ENCODE results near the gene ZNF74.

The ZNF74 gene

GRCh38 chr22:20422271-20423007 lies 28.5 kb downstream of the ZNF74 start:
- no peak for DNase-seq

GRCh38 chr22:20423008-20423905 lies 29.3 kb downstream of the ZNF74 start:
- no peak for DNase-seq

- no peak for DNase-seq
Measured at GRCh38 chr22:20423906-20424551, 30.1 kb downstream of the ZNF74 start.

- DNase-seq, result no peak
Measured at GRCh38 chr22:20424568-20424931, 30.6 kb downstream of the ZNF74 start.

- no peak for DNase-seq
Measured at GRCh38 chr22:20424932-20425565, 31.1 kb downstream of the ZNF74 start.

- no peak for DNase-seq
Measured at GRCh38 chr22:20425566-20426258, 31.8 kb downstream of the ZNF74 start.

GRCh38 chr22:20426259-20426615 lies 32.3 kb downstream of the ZNF74 start:
- DNase-seq, result no peak

- DNase-seq, result no peak
Measured at GRCh38 chr22:20427104-20427944, 33.4 kb downstream of the ZNF74 start.

GRCh38 chr22:20427945-20428417 lies 34.0 kb downstream of the ZNF74 start:
- no peak for DNase-seq

GRCh38 chr22:20428496-20429253 lies 34.7 kb downstream of the ZNF74 start:
- DNase-seq, result no peak

- no peak for DNase-seq
Measured at GRCh38 chr22:20429254-20430100, 35.5 kb downstream of the ZNF74 start.

- no peak for DNase-seq
Measured at GRCh38 chr22:20430101-20430719, 36.3 kb downstream of the ZNF74 start.

GRCh38 chr22:20430720-20431510 lies 37.0 kb downstream of the ZNF74 start:
- no peak for DNase-seq

GRCh38 chr22:20431511-20432192 lies 37.7 kb downstream of the ZNF74 start:
- DNase-seq, result no peak

- DNase-seq, result no peak
Measured at GRCh38 chr22:20432244-20432686, 38.3 kb downstream of the ZNF74 start.

GRCh38 chr22:20433191-20433590 lies 39.2 kb downstream of the ZNF74 start:
- DNase-seq, result no peak

GRCh38 chr22:20433686-20434241 lies 39.8 kb downstream of the ZNF74 start:
- DNase-seq, result no peak
